HG02981 (cell line): Measurements from ENCODE around the gene GLI3.

Experiments used
- ATAC-seq: cut with Tn5 transposase; IDR thresholded peaks from one replicate; pipeline ENCODE4 v1.9.1; 2021; ENCODE audit warnings: mild to moderate bottlenecking, moderate library complexity; ENCODE audit not compliant: unreplicated experiment

Gene GLI3

DNA sequence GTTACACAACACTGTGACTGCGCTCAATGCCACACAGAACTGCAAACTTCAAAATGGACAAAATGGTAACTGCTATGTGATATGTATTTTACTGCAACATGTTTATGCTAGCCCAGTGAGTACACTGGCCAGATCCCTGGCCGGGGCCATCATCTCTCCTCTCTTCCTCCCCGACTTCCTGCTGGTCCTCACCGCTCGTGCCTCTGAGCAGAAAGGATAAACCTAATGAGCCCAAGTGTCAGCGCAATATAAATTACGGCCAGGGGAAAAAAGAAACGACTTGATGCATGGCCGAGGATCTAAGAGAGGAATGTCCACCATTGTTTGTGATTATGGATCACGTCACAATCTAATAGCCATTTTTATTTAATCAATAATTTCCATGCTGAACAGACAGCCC lies 225.2 kb downstream of the GLI3 start:
- ATAC-seq, result no peak

DNA sequence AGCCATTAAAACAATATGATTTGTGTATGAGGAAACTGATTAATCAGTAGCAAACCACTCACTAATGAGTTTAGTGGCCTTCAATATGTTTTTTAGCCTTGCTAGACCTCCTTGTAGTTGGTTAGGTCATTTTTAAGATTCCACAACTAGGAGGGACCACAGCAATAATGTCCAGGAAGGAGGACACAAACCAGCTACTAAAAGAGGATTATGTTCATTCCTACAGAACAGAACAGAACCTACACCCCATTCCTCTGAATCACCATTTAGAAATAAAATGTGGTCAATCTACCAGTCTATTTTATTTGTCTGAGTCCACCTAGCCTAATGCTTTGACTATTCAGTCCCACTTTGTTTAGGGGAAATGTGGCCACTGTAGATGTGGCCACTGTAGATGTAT lies 226.3 kb downstream of the GLI3 start:
- ATAC-seq, result no peak

DNA sequence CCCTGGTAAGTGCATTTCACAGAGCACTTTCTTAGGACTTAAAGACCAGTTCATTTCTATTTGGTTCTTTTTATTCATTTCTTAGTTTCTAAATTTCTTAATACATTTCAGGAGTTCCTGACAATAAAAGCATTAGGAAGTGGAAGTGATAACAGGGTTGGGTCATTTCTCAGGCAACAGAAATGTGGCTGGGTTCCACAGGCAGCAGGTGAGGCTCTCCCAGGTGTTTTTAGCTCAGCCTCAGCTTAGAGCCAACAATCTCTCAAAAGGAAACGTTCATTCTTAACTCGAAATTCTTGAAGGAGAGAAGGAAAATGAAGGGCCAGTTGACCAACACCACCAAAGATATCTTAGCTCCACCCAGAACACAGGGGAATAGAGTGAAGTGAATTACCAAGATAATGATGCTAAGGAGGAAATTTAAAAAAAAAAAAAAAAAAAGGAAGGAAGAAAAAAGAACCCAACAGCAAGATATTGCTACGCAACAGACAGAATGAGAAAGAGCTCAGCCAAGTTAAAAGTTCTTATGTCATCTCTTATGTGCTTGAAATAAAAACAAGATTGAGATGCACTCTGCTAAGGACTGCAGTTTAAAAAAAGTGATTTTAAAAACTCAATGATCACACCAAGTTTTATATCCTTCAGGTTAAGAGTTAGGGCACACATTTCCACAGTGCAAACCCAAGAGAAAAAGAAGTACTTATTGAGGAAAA lies 230.1 kb downstream of the GLI3 start:
- no peak for ATAC-seq

DNA sequence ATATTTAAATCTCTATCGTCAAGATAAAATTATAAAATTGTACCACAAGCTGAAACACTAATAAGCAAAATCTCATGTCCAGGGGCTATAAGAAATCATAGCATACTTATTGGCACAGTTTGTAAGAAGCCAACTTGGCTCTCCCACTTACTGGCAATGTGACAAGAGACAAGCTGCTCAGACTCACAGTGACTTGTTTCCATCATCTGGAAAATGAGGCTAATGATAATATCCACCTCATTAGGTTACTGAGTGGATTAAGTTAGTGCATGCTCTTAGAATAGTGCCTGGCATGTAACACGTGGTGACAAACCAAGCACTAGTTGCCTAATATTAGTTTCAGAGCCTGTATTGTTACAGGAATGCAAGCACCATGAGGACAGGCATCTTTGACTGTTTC lies 234.4 kb downstream of the GLI3 start:
- ATAC-seq, result no peak

DNA sequence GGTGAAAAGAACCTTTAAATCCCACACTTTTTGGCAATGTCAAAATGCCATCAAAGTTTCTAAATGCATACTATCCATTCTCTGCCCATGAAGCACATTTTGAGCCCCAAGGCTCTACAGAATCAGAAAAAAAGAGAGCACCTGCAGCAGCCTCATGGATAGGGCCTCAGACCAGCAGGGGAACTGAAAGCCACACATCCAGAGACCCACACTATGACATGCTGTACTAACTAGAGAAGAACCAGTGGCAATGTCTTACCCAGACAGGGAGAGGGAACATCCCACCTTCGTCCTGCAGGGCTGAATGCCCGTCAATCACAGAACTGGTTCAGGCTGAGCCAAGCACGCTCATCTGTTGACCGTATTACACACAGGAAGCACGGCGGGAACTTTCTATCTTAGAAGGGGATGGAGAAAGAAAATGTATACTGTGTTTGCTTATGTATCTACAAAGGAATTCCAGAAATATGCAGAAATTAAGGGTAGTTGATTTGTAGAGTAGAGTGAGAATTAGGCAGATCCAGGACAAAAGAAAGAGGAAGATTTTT lies 237.2 kb downstream of the GLI3 start:
- no peak for ATAC-seq

DNA sequence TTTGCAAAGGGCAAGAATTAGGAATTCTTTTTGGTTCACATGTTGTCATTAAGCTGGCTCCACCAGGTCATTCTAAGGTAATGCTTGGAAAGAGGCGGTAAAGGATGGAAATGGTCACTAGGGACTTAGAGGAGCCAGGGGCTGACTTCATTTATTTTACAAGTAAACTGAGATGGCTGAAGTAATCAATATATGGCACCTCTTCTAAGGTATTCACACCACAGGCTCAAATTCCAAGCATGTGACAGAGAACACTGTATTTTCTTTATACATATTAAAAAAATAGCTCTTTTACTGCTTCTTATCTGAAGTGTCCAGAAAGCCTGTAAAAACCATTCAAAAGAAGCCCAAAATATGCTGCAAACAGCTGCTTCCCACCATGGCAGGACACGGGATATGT lies 239.0 kb downstream of the GLI3 start:
- no peak for ATAC-seq

DNA sequence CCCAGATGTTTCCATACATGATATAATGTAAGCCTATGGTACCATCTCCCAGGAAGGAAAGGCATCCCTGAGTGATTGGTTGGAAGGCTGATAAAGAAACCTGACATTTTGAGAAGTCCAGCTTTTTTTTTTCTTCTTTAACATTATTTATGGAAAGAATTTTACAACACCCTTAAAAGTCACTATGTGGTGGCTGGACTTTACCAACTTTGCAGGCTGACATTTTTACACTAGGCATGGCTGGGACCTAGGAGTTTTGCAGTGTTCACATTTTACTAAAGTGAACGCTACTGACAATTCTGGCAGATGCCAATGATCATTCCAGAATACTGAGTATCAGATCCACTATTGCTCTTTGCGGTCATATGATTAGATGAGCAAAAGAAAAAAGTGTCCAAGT lies 239.9 kb downstream of the GLI3 start:
- no peak for ATAC-seq

DNA sequence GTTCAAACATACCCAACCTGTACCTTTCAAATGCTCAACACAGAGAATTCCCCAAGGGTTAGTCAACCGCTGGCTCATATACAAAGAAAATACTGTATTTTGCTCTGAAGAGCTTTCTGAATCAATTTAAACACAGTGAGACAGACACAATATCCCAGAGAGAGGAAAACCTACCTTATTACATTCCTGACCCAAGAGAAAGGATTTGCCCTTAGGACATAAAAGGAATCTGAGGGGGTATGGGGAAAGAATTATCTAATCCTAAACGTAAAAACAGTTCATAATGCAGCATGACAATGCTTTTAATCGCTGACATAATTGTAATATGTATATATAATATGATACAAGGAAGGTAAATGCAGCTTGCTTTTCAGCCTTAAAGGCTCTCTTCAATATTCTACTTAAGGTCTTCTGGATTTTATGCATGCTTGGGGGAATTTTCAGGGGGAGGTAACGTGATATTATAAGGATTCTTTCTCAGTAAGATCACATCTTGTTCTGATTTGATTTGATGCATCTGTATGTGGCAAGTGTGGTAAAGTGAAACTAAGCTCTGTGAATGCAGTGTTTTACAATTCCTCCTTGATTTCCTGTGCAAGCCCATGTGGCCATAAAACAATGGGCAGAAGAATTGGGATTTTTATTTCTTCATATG lies 240.5 kb downstream of the GLI3 start:
- ATAC-seq, result no peak

DNA sequence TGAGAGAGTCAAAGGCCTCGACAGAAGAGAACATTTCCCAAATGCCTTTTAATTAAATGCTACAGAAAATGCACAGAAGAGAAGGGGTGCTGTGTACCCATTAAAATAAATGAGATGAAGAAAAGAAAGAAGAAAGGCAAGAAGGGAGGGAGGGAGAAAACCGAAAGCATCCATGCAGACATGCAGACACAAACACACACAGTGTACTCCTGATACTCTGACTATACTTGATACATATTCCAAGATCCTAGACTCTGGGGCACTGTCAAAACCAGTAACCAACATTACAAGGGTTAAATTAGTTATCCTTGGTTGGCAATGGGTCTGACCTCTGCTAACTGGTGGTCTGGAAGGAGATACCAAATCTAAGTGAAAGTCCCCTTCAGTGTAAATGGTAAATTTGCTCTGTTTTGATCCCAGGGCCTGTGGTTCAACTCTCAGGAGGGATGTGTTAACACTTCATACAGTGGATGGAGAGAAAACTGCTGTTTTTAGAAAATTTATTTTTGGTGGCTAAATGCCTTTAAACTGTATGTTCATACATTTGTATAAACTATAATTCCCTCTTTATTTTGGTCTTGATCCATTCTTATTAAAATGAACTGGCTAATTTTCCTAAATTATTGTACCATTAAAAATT lies 241.3 kb downstream of the GLI3 start:
- no peak for ATAC-seq

DNA sequence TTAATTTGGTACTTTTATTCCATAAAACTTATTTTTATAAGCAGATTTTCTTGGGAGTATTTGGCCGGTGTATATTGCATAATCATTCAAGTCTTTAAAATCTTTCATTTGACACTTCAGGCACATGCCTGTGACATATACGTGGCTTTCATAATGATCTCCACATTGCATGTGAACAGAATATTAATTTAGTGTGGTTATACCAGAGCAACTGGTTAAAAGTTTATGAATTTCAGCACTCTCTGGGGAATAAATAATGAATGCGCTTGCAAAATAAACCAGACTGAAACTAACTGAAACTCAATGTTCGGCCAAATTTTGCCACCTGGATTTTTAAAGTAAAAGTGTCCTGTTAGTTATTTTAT lies 242.3 kb downstream of the GLI3 start:
- no peak for ATAC-seq

DNA sequence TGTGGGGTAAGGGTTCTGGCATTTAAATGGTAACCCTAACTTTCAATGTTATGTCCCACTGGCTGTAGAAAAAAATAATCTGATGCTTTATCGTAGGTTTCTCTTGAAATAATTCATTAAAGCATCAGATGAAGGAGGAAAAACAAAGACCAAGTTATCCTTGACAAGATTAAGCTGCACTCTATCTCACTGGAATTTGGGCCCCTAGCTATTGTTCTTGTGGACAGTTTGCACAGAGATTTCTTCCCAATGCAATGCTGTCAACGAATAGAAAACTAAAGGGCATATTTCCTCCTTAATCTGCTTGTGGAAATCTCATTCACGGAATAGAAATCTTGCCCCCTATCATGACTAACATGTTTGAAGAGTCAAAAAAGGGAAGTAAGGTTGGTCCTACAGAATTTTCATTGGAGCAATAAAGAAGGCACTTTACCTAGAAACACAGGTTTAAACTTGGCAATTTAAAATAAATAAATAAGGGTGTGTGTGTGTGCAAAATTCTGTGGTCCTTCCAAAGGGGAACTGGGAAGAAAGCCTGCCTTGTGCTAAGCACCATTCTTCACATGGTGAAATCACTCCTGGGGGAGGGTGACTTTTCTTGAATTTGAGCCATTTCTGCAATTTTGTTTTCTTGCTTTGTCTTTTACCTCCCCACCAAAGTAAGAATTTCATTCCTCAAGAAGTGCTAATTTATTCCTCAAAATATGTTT lies 242.8 kb downstream of the GLI3 start:
- ATAC-seq, result no peak

DNA sequence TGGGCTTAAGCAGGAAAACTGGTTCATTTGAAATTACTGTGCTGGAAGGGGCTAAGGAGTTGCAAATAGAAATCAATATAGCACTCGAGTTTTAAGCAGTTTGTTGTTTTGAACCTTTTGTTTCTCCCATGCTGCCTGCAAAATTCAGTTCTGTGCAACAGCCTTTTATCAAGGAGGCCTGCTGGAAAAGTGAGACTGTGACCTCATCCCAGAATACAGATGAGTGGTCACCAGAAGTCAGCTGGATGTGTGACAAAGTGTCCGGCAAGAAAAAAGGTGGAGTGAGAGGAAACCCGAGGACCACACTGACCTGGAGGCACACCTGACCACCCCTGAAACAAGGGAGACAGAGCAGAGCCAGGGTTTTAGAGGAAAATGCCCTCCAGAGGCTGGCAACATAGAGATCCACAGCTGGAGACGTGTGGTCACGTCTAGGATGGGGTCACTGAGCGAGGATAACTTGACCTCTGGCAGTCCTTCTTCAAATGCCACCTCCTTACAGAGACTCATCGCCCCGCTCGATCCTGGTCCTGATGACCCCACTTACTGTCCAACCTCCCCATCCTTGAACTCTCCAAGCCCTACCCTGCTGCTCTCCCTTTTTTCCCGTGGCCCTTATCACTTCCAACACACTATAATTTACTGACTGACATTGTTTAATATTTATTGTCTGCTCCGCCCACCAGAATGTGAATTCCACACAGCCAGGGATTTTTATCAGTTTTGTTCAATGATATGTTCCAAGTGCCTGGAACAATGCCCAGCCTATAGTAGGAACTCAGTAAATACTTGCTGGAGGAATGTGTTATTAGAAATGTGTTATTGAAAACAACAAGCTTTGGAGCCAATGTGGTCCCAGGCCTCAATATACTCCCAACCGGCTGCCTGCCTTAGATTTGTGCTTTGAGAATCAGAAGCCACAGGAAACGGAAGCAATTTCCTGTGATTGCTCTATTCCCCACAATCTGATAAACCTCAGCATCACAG lies 243.8 kb downstream of the GLI3 start:
- no peak for ATAC-seq

DNA sequence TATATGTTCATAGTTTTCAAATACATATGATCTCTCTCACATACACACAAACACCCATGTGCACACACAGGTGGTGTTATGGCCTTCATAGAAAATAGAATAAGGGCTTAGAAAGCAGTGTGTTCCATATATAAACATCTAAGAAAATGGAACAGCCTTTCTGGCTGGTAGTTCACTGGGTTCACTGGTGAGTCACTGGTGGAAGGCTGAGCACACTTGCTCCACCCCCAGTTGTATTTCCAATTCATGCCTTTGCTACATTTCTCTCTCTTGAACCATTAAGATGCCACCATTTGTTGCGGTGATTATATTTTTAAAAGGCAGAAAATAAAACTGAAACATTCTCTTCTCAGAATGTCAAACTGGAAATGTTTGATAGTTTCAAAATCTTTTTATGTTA lies 252.1 kb downstream of the GLI3 start:
- no peak for ATAC-seq

DNA sequence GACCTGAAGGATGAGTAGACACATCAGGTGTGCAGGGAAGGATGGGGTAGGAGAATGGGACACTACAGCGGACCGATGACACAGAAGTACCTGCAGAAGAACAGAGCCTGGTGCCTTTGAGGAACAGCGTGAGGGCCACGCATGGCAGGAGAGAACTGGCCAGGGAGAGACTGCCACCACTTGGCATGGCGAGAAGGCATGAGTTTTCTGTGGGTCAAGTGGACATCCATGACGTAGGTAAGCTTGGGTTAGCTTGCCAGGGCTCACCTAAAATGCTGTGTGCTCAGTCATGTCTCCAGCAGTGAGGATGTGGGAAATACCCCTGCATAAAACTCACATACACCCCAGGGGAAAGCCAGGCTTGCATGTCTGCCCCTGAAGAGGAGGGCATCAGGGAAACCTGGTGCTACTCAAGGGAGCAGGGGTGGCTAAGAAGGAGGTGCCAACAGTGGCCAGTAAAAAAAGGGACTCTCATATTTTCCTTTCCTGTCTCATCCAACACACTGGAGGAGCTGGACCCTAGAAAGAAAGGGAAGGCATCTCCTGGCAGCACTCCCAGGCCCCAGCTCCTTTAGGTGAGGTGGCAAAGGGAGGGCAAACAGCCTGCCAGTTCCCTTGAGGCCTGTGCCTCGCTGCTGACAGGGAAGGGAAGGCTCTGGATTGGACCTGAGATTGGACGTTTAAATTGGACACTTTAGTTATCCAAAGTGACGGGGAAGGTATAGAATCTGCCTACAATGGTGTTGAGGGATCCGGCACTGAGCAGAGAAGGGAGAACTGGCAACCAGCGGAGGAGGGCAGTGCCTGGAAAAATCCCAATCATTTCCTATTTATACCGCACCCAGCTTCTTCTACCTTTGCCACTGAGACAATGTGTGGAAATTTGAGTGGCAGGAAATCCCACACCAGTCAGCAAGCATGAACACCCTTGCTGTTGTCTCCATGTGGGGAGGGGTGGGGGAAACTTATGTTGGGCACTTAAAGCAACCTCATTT lies 255.7 kb downstream of the GLI3 start:
- no peak for ATAC-seq

DNA sequence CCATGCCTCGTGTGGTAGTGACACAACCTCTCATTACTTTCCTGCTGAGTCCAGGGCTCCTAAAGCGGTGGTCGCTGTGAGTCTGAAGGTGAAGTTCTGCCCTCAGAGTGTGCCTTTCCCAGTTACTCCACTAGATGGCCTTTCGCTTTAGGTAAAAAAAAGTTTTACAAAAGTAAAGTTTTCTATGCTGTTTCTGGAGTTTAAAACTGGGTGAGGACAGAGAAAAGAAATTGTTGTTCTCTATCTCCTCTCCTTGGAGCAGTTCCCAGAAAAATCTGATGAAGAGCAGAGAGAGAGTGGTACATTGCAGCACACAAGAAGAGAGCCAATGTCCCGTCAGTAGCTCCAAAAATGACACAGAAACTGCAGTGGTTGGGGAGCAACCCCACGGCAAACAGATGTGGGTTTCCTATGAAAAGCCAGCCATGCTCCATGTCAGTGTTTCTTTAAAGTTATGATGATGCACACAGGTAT lies 257.1 kb downstream of the GLI3 start:
- no peak for ATAC-seq

DNA sequence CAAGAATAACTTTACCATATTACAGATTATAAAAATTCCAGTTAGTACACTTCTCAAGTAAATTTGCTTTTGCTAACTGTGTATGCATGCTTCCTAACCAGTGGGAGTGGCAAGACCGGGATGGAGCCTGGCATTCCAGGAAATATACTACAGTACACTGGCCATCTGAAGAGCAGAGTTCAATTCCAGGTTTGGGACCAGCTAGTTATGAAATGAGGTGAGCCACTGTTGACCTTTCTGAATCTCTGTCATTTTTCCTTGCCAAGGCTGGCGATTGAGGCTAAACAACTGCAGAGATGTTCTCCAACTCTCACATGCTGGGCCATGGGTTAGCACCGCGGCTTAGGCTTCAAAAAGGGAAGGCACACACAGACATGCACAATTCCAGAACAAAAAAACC lies 258.2 kb downstream of the GLI3 start:
- ATAC-seq, result no peak

DNA sequence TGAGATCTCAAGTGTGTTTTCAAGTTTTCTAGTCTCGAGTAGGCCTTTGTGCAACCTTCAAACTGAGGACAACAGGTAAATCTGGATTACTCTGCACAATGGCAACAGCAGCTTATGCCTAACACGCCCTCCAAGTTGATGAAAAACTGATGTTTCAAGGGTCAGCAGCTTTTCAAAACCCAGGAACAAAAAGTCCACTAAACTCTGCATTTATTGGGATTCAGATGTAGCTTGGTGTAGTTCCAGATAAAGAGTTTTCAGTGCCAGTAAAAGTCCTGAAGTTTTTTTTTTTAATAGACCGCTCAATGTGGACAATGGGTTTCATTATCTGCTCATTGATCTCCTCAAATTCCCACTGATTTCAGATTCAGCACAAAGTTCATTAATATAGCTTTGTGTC lies 259.3 kb downstream of the GLI3 start:
- no peak for ATAC-seq

DNA sequence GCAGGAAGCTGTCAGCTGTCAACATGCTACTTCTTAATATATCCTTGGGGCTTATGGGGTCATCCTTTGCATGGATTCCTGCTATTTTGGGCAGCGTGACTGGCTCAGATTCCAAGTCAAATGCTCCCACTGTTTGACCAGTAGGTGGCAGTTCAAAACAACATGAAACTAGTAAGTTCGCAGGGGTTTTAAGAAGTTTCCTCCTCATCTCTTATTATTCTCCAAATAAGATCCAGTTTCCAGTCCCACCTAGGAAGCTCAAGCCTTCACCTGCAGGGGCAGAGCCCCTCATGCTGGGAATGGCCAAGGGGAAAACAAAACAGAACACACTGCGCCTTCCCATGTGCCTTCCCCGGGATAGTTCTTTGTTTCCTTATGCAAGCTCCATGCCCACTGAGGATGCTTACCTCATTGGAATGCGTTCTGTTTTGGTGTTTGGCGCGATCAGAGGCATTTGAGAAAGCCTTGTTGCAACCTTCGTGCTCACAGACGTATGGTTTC lies 259.8 kb downstream of the GLI3 start:
- ATAC-seq, result no peak

DNA sequence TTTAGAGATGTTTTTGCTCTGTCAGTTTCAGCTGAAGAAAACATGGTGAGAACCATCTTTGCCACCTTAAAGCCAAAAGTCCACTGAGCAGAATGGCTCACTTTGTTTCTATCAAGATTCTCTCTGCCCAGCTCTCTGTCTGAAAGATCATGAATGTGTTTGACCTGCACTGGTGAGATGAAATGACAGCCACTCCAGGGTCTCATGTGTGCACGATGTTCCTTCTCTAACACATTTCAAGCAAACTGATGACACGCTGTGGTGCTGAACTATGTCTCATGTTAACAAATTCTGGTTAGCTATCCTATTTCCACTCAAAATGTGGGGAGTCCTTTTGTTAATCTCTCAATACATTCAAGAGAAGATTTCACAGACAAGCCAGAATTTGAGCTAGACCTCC lies 260.6 kb downstream of the GLI3 start:
- ATAC-seq, result no peak
